GM06990 (cell line): Measurements from ENCODE around the gene OR51E2.

ENCODE experiments used
- DNase-seq: peaks from one replicate; pipeline ENCODE4 v3.0.0-alpha.2; 2011; ENCODE audit not compliant: insufficient read length; ENCODE audit errors: extremely low read depth
- H3K27me3 ChIP-seq: replicated peaks from 2 replicates; pipeline ENCODE4 v1.6.0; 2011; ENCODE audit warnings: low read length; ENCODE audit not compliant: control insufficient read depth, insufficient read depth
- H3K36me3 ChIP-seq: 2 replicates; pipeline ENCODE4 v1.5.1; 2011; ENCODE audit warnings: low read length; ENCODE audit not compliant: control insufficient read depth, insufficient read depth
- H3K4me3 ChIP-seq: replicated peaks from 2 replicates; pipeline ENCODE4 v1.5.1; 2011; ENCODE audit warnings: low read depth, mild to moderate bottlenecking, control low read depth, low read length
- CTCF ChIP-seq: IDR thresholded peaks from 2 replicates; pipeline ENCODE4 v1.5.1; 2011; ENCODE audit warnings: low read length, control low read depth, mild to moderate bottlenecking, inconsistent platforms; ENCODE audit not compliant: insufficient read depth, poor library complexity, severe bottlenecking

The OR51E2 gene

GRCh38 chr11:4637662-4638047, 60.0 kb downstream of the OR51E2 start:
- no peak for DNase-seq
- H3K27me3 ChIP-seq, result no peaks in the 10 kb centered on the region
- TF ChIP-seq CTCF, result no peak
- H3K36me3 ChIP-seq, result no peaks in the 10 kb centered on the region
- H3K4me3 ChIP-seq, result no peak overlapping the region

GRCh38 chr11:4636962-4637661, 60.5 kb downstream of the OR51E2 start, which contains the start of gene OR51D1:
Gene OR51D1, plus strand, starts transcription at chr11:4637477. Its CDS starts 2,314 bp downstream, at chr11:4639791.
- Histone ChIP-seq H3K36me3 (no peaks in the 10 kb centered on the region), H3K4me3 (no peak within 1 kb of the TSS), H3K27me3 (no peaks in the 10 kb centered on the region)
- DNase-seq, result peak; percentile 22
- peak; percentile 90 for TF ChIP-seq CTCF

- no peak overlapping the region for H3K4me3 ChIP-seq
- no peak for DNase-seq
- H3K36me3 ChIP-seq, result no peaks in the 10 kb centered on the region
- no peak for TF ChIP-seq CTCF
- H3K27me3 ChIP-seq, result no peaks in the 10 kb centered on the region
Measured at GRCh38 chr11:4636136-4636535, 61.5 kb downstream of the OR51E2 start.
